Measurements from ENCODE around the gene LDB3. TPM values are rescaled to one million over a fixed set of nuclear protein-coding genes. Genes with fewer than 3 reads are reported as not detected.

Gene LDB3
- total RNA-seq, 3 donors from 2014 or later = 0.03 to 0.24 TPM; not detected in 1

- peaks cover 4% of the 10 kb centered on the region for H3K27me3 Mint-ChIP-seq (ENCODE audit: low read depth)
- H3K36me3 Mint-ChIP-seq (ENCODE audit: insufficient read depth) = no peaks in the 10 kb centered on the region
- ATAC-seq (no peak), DNase-seq (no peak)
- peaks cover 10% of the 10 kb centered on the region for H3K4me1 Mint-ChIP-seq (ENCODE audit: low read depth)
- no peak overlapping the region for H3K4me3 Mint-ChIP-seq
- peaks cover 2% of the 10 kb centered on the region for H3K9me3 Mint-ChIP-seq
These were observed 21.4 kb upstream of the LDB3 start for GRCh38 chr10:86646933-86647332.

GRCh38 chr10:86647773-86648703 lies 20.3 kb upstream of the LDB3 start:
- no peaks in the 10 kb centered on the region for H3K27me3 Mint-ChIP-seq (ENCODE audit: low read depth)
- no peaks in the 10 kb centered on the region for H3K36me3 Mint-ChIP-seq (ENCODE audit: insufficient read depth)
- H3K4me3 Mint-ChIP-seq = no peak overlapping the region
- ATAC-seq = no peak
- peaks cover 10% of the 10 kb centered on the region for H3K4me1 Mint-ChIP-seq (ENCODE audit: low read depth)
- no peaks in the 10 kb centered on the region for H3K9me3 Mint-ChIP-seq
- no peak for DNase-seq

GRCh38 chr10:86648704-86649427 lies 19.4 kb upstream of the LDB3 start:
- Mint-ChIP-seq H3K4me3 (no peak overlapping the region), H3K27me3 (ENCODE audit: low read depth) (no peaks in the 10 kb centered on the region), H3K4me1 (ENCODE audit: low read depth) (peaks cover 2% of the 10 kb centered on the region), H3K9me3 (no peaks in the 10 kb centered on the region), H3K36me3 (ENCODE audit: insufficient read depth) (no peaks in the 10 kb centered on the region)
- ATAC-seq = no peak
- DNase-seq = no peak

DNA sequence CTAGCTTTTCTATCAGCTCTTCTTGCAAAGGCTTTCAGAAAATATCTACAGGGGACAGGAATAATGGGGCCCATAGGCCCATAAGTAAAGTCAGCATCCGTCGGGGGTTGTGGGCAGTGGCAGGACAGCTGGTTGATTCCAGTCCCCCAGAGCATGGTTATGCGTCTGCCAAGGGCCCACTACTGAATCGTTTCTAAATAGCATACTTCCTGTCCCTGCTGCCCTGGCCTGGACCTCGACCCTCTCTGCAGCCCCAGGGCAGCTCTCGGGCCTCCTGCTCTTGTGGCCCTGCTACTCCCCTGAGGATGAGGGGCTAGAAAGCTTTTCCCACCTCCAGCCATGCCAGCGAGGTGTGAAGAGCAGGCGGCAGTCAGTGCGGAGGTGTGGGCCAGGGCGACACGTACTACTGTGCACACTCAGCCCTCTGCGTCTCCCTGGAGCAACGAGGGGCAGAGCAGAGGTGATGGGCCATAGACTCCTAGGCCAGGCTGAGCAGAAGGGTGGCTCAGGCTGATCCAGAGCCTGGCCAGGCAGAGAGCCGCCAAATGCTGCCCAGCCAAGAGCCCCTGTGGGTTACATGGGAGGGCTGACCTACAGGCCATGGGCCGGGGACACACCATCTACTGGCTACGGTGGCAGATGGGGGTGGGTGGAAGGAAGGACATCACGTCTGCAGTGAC lies 18.7 kb upstream of the LDB3 start:
- Mint-ChIP-seq H3K27me3 (ENCODE audit: low read depth) (no peaks in the 10 kb centered on the region), H3K9me3 (no peaks in the 10 kb centered on the region), H3K36me3 (ENCODE audit: insufficient read depth) (no peaks in the 10 kb centered on the region), H3K4me1 (ENCODE audit: low read depth) (no peaks in the 10 kb centered on the region), H3K4me3 (no peak overlapping the region)
- DNase-seq (no peak), ATAC-seq (no peak)

DNA sequence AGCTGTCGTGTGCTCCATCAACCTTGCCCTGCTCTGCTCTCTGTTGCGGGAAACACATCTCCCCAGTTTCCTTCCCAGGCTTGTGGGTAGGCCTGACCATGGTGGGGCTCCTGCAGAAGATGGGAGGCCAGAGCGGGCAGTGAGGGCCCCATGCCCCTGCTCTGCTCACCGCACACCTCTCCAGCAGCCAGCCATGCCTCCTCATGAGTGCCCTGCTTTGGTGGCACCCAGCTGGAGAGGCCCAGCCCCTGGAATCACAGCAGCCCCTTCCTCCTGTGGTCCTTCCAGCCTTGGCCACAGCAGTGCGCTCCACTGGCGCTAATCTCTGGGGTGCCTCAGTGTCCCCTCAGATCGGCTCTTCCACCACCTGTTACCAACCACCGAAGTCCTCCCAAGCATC lies 18.2 kb upstream of the LDB3 start:
- no peaks in the 10 kb centered on the region for H3K36me3 Mint-ChIP-seq (ENCODE audit: insufficient read depth)
- no peaks in the 10 kb centered on the region for H3K27me3 Mint-ChIP-seq (ENCODE audit: low read depth)
- H3K4me3 Mint-ChIP-seq = no peak overlapping the region
- no peak for ATAC-seq
- H3K9me3 Mint-ChIP-seq = no peaks in the 10 kb centered on the region
- H3K4me1 Mint-ChIP-seq (ENCODE audit: low read depth) = no peaks in the 10 kb centered on the region
- DNase-seq = no peak

DNA sequence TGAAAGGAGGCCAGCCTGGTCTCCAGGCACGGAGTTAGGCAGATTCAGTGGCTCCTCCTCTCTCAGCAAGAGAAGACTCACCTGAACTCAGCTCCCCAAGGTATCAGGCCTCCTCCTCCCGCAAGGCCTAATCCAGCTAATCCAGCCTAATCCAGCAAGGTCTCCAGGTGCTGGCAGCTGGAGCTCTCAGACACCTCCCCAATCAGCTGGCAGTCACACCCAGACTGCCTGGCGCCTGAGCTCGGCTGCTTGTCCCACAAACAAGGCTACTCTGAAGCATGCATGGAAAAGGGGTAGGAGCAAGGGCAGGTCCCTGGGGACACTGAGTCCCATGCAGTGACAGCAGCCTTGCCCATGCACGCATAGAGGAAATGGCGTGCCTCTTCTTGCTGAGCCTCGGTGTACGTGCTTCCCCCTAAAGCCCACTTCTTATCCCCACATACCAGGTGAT lies 17.3 kb upstream of the LDB3 start:
- Mint-ChIP-seq H3K36me3 (ENCODE audit: insufficient read depth) (no peaks in the 10 kb centered on the region), H3K4me1 (ENCODE audit: low read depth) (no peaks in the 10 kb centered on the region), H3K27me3 (ENCODE audit: low read depth) (no peaks in the 10 kb centered on the region), H3K9me3 (no peaks in the 10 kb centered on the region), H3K4me3 (no peak overlapping the region)
- DNase-seq = no peak
- no peak for ATAC-seq

DNA sequence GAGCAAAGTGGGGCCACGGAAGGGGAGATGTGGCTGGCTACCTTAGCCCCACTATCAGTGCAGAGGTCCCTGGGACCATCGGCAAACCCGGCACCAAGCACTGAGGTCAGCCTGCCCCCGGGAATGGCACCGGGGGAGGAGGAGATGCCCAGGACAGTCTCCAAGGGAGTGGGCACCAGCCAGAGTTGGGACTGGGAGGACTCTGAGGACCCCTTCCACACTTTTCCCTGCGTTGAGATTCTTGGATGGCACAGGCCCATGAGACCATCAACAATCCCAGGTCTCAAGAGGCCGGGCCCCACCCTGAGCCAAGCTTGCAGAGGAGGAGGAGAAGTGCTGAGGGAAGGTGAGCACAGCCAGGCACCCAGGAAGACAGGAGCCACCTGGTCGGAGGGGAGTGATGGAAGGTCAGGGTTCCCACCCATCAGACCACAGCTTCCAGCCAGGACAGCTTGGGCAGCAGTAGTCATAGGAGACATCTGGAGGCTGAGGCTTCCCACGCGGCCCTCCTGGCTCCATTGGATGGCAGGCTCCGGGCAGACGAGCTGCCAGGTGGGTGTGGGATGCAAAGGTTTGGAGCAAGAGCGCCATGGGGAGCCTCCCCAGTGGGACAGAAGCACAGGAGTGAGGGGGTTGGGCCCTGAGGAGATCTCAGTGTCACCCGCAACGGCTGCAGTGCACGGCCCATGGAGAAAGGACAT lies 16.5 kb upstream of the LDB3 start:
- Mint-ChIP-seq H3K9me3 (no peaks in the 10 kb centered on the region), H3K27me3 (ENCODE audit: low read depth) (no peaks in the 10 kb centered on the region), H3K4me1 (ENCODE audit: low read depth) (no peaks in the 10 kb centered on the region), H3K36me3 (ENCODE audit: insufficient read depth) (no peaks in the 10 kb centered on the region), H3K4me3 (no peak overlapping the region)
- ATAC-seq (no peak), DNase-seq (no peak)

DNA sequence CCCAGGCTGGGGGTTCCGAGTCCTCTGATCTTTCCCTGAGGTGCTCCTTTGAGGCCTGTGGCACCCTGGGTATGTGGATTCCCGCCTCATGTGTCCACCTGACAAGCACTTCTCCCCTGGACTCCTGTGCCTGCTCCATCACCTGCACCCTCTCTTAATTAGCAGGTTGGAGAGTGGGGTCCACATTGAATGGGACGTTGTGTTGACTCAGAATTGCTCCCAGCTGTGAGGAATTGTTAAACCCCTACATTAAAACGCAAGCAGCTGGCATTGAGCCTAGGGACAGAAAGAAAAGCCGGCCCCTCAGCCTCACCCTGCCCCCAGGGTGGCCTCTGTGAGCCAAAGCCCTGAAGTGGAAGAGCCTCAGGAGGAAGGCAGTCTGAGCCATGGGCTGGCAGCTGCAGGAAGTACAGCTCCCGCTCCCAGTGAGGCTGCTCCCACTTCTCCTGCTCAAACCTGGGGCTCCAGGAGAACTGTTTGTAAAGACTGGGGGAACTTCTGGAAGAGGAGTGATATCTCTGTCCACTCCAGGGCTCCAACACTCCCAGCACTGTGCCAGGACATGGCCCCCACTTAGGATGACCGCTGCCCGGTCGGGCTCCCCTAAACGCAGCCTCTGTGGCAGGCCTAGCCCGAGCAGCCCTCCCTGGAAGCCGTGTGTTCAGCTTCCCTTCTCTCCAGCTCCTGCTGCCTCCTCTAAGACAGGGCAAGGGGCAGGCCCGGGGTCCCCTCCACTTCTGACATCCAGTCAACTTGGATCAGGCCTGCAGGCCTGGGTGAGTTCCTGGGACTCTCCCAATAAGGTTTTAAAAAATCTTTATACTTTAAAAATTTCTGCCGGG lies 15.7 kb upstream of the LDB3 start:
- ATAC-seq (no peak), DNase-seq (no peak)
- H3K27me3 Mint-ChIP-seq (ENCODE audit: low read depth) = no peaks in the 10 kb centered on the region
- no peaks in the 10 kb centered on the region for H3K36me3 Mint-ChIP-seq (ENCODE audit: insufficient read depth)
- no peak overlapping the region for H3K4me3 Mint-ChIP-seq
- H3K9me3 Mint-ChIP-seq = no peaks in the 10 kb centered on the region
- H3K4me1 Mint-ChIP-seq (ENCODE audit: low read depth) = no peaks in the 10 kb centered on the region

- no peaks in the 10 kb centered on the region for H3K36me3 Mint-ChIP-seq (ENCODE audit: insufficient read depth)
- H3K27me3 Mint-ChIP-seq (ENCODE audit: low read depth) = no peaks in the 10 kb centered on the region
- DNase-seq = no peak
- H3K9me3 Mint-ChIP-seq = no peaks in the 10 kb centered on the region
- no peak overlapping the region for H3K4me3 Mint-ChIP-seq
- H3K4me1 Mint-ChIP-seq (ENCODE audit: low read depth) = no peaks in the 10 kb centered on the region
- ATAC-seq = no peak
These were observed 14.9 kb upstream of the LDB3 start for GRCh38 chr10:86653379-86653778.

DNA sequence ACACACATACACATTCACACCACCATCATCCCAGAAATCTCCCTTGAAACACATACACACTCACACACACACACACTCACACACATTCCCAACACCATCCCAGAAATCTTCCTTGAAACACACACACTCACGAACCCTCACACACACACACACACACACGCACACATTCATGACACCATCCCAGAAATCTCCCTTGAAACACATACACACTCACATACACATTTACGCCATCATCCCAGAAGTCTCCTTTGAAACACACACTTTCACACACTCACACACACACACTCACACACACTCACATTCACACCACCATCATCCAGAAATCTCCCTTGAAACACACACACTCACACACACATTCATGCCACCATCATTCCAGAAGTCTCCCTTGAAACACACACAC lies 14.3 kb upstream of the LDB3 start:
- H3K36me3 Mint-ChIP-seq (ENCODE audit: insufficient read depth) = no peaks in the 10 kb centered on the region
- H3K4me1 Mint-ChIP-seq (ENCODE audit: low read depth) = no peaks in the 10 kb centered on the region

DNA sequence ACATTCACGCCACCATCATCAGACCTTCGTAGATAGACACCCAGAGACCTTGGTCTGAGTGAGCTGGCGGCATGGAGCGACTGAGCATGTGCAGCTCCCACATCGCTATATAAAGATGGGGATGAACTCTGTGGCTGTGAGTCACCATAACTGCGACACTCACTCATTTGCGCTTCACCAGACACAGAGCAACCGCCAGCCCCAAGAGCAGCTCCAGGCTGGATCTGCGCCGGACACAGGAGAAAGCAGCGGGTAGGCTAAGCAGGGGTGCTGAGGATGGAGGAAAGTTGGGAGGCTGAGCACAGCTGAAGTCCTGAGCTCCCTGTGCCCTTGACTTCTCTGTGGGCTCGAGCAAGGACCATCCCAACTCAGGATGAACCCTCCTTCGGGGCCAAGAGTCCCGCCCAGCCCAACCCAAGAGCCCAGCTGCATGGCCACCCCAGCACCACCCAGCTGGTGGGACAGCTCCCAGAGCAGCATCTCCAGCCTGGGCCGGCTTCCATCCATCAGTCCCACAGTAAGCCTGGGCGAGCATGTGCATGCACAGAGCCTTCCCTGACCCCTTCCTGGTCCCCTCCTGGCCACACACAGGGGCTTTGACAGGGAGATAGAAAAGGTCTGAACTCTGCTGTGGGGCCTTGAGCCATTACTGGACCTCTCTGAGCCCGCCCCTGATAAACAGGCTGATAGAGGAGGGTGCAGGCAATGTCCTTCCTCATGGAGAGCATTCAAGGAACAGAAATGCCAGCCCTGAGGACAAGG lies 13.7 kb upstream of the LDB3 start, which contains the start of gene OPN4:
OPN4 (plus strand) TSS at position 137 of the 762 bp plus-strand sequence; CDS start at position 374, 237 bp downstream.
- no peak for ATAC-seq
- H3K4me3 Mint-ChIP-seq = no peak within 1 kb of the TSS
- no peaks in the 10 kb centered on the region for H3K36me3 Mint-ChIP-seq (ENCODE audit: insufficient read depth)
- DNase-seq = no peak
- no peaks in the 10 kb centered on the region for H3K4me1 Mint-ChIP-seq (ENCODE audit: low read depth)
- H3K9me3 Mint-ChIP-seq = no peaks in the 10 kb centered on the region
- H3K27me3 Mint-ChIP-seq (ENCODE audit: low read depth) = no peaks in the 10 kb centered on the region

More for the DNA sequence above, 14.3 kb upstream of the LDB3 start:
- Mint-ChIP-seq H3K27me3 (ENCODE audit: low read depth) (no peaks in the 10 kb centered on the region), H3K4me3 (no peak overlapping the region), H3K9me3 (no peaks in the 10 kb centered on the region)
- ATAC-seq (no peak), DNase-seq (no peak)

GRCh38 chr10:86655173-86655540 lies 13.2 kb upstream of the LDB3 start:
- H3K9me3 Mint-ChIP-seq = no peaks in the 10 kb centered on the region
- ATAC-seq = no peak
- H3K4me3 Mint-ChIP-seq = no peak overlapping the region
- DNase-seq = no peak
- no peaks in the 10 kb centered on the region for H3K4me1 Mint-ChIP-seq (ENCODE audit: low read depth)
- H3K36me3 Mint-ChIP-seq (ENCODE audit: insufficient read depth) = no peaks in the 10 kb centered on the region
- H3K27me3 Mint-ChIP-seq (ENCODE audit: low read depth) = no peaks in the 10 kb centered on the region

- DNase-seq (no peak), ATAC-seq (no peak)
- Mint-ChIP-seq H3K4me1 (ENCODE audit: low read depth) (no peaks in the 10 kb centered on the region), H3K9me3 (no peaks in the 10 kb centered on the region), H3K4me3 (no peak overlapping the region), H3K36me3 (ENCODE audit: insufficient read depth) (no peaks in the 10 kb centered on the region), H3K27me3 (ENCODE audit: low read depth) (no peaks in the 10 kb centered on the region)
These were observed 12.7 kb upstream of the LDB3 start for GRCh38 chr10:86655596-86655995.

Measured in activated T-cell treated with anti-CD3 and anti-CD28 coated beads, Interleukin-2, amount 50 U/mL, for 4 hours (primary cell).